Hematopoietic multipotent progenitor cell treated with erythropoietin and hydrocortisone succinate and interleukin-3 and kit ligand, for 8 days (in vitro differentiated cells): ENCODE data around the gene ANKRD9.
"Not testable (repeated sequence)": the region's sequence is repeated elsewhere in the genome, so short reads cannot be mapped to it uniquely, and the experiment has no call there.

Experiments
- DNase-seq: peaks from one replicate; pipeline ENCODE4 v3.0.0-alpha.2; 2015

The ANKRD9 gene

GRCh38 chr14:102538602-102539543, 29.3 kb upstream of the ANKRD9 start:
- DNase-seq: no peak

GRCh38 chr14:102537981-102538601, 28.5 kb upstream of the ANKRD9 start:
- no peak for DNase-seq

- DNase-seq: peak; percentile 18
Observed at GRCh38 chr14:102532204-102532658, 22.7 kb upstream of the ANKRD9 start.

- DNase-seq: peak; percentile 39
Observed at GRCh38 chr14:102530828-102531478, 21.4 kb upstream of the ANKRD9 start.

GRCh38 chr14:102528431-102529170, 19.0 kb upstream of the ANKRD9 start:
- DNase-seq: no peak

- no peak for DNase-seq
Observed at GRCh38 chr14:102525929-102526497, 16.4 kb upstream of the ANKRD9 start.

- DNase-seq: peak; percentile 66
Observed at GRCh38 chr14:102525219-102525928, 15.8 kb upstream of the ANKRD9 start.

- peak; percentile 97 for DNase-seq
Observed at GRCh38 chr14:102524451-102525218, 15.1 kb upstream of the ANKRD9 start.

- no peak for DNase-seq
Observed at GRCh38 chr14:102523569-102524450, 14.2 kb upstream of the ANKRD9 start.

- DNase-seq: no peak
Observed at GRCh38 chr14:102523200-102523568, 13.6 kb upstream of the ANKRD9 start.

GRCh38 chr14:102519709-102520108, 10.1 kb upstream of the ANKRD9 start:
- not testable (repeated sequence) for DNase-seq

- no peak for DNase-seq
Observed at GRCh38 chr14:102518063-102518648, 8.6 kb upstream of the ANKRD9 start.

- no peak for DNase-seq
Observed at GRCh38 chr14:102517392-102518062, 8.0 kb upstream of the ANKRD9 start.

- peak; percentile 34 for DNase-seq
Observed at GRCh38 chr14:102516531-102517391, 7.2 kb upstream of the ANKRD9 start.

GRCh38 chr14:102514987-102515733, 5.6 kb upstream of the ANKRD9 start:
- no peak for DNase-seq

GRCh38 chr14:102513899-102514772, 4.6 kb upstream of the ANKRD9 start:
- DNase-seq: no peak
